IMR-90 (cell line): ENCODE data around the gene HHIP. TPM values are rescaled to one million over a fixed set of nuclear protein-coding genes. Genes with fewer than 3 reads are reported as not detected.
A peak's percentile ranks its signal among the peaks of the same experiment; 100 is the strongest.

Experiments used
- ATAC-seq: fragments of 200-7000 bp; cut with Tn5 transposase; 2 replicates; pipeline ENCODE4 v1.9.1; 2020; ENCODE audit warnings: low read depth, mild to moderate bottlenecking, moderate library complexity
- BruUV-seq: library from RNA; stranded (reverse); fragments of 400-500 nt; replicated peaks from 2 replicates; lab custom pipeline; 2021; lab: Mats Ljungman, UMichigan
- CTCF ChIA-PET: fragments of 300-600 bp; formaldehyde crosslinking; extraction: SDS; loops from one replicate; lab custom pipeline; 2021; ENCODE audit warnings: antibody characterized with exemption; lab: Yijun Ruan, JAX
- POLR2A ChIA-PET: fragments of 300-600 bp; sonication (Branson Sonifier 250); formaldehyde crosslinking; loops from one replicate; lab custom pipeline; 2022; ENCODE audit warnings: antibody characterized with exemption; ENCODE audit not compliant: unreplicated experiment; lab: Charles Lee
- DNase-seq: peaks from one replicate; pipeline ENCODE4 v3.0.0; 2013
- H2AFZ ChIP-seq: replicated peaks from 2 replicates; pipeline ENCODE3; 2013; ENCODE audit warnings: low read length, mild to moderate bottlenecking; ENCODE audit not compliant: poor library complexity
- H2AK5ac ChIP-seq: 2 replicates; pipeline ENCODE4 v1.6.1; 2013; ENCODE audit warnings: low read depth, low read length, inconsistent platforms
- H2AK9ac ChIP-seq: replicated peaks from 2 replicates; pipeline ENCODE3; 2013; ENCODE audit warnings: mild to moderate bottlenecking, low read depth, low read length, moderate library complexity; ENCODE audit not compliant: poor library complexity
- H2BK120ac ChIP-seq: 2 replicates; pipeline ENCODE4 v1.6.1; 2013; ENCODE audit warnings: low read depth, low read length, inconsistent platforms
- H2BK15ac ChIP-seq: 3 replicates; pipeline ENCODE4 v1.6.1; 2013; ENCODE audit warnings: low read depth, low read length, inconsistent platforms
- H2BK20ac ChIP-seq: 2 replicates; pipeline ENCODE4 v1.6.1; 2013; ENCODE audit warnings: low read depth, mild to moderate bottlenecking, inconsistent platforms, low read length, moderate library complexity
- H2BK5ac ChIP-seq: 2 replicates; pipeline ENCODE4 v1.6.1; 2013; ENCODE audit warnings: mild to moderate bottlenecking, low read depth, low read length, inconsistent platforms; ENCODE audit not compliant: poor library complexity, severe bottlenecking
- H3K14ac ChIP-seq: replicated peaks from 2 replicates; pipeline ENCODE4 v1.6.1; 2013; ENCODE audit warnings: low read depth, low read length, inconsistent platforms
- H3K18ac ChIP-seq: 2 replicates; pipeline ENCODE4 v1.6.1; 2013; ENCODE audit warnings: low read depth, low read length, control low read depth
- H3K23ac ChIP-seq: 2 replicates; pipeline ENCODE4 v1.6.1; 2013; ENCODE audit warnings: low read depth, low read length, inconsistent platforms
- H3K27ac ChIP-seq: 2 replicates; pipeline ENCODE4 v1.5.1; 2013; ENCODE audit warnings: mild to moderate bottlenecking, control low read depth, low read length; ENCODE audit not compliant: insufficient read depth
- H3K27me3 ChIP-seq: 2 replicates; pipeline ENCODE4 v1.6.1; 2013; ENCODE audit warnings: low read length; ENCODE audit not compliant: control insufficient read depth, insufficient read depth
- H3K36me3 ChIP-seq: 2 replicates; pipeline ENCODE4 v1.6.1; 2013; ENCODE audit warnings: low read length, mixed read lengths; ENCODE audit not compliant: control insufficient read depth, insufficient read depth
- H3K4ac ChIP-seq: 2 replicates; pipeline ENCODE4 v1.6.1; 2013; ENCODE audit warnings: low read depth, low read length, inconsistent platforms
- H3K4me1 ChIP-seq: 2 replicates; pipeline ENCODE4 v1.6.1; 2013; ENCODE audit warnings: low read length, mixed read lengths; ENCODE audit not compliant: control insufficient read depth, insufficient read depth
- H3K4me2 ChIP-seq: 2 replicates; pipeline ENCODE4 v1.6.1; 2013; ENCODE audit warnings: low read depth, mild to moderate bottlenecking, control low read depth, low read length, moderate library complexity
- H3K4me3 ChIP-seq: 2 replicates; pipeline ENCODE4 v1.5.1; 2013; ENCODE audit warnings: low read depth, mild to moderate bottlenecking, control low read depth, low read length, moderate library complexity; ENCODE audit not compliant: insufficient read depth
- H3K56ac ChIP-seq: 2 replicates; pipeline ENCODE4 v1.6.1; 2013; ENCODE audit warnings: low read length, inconsistent platforms; ENCODE audit not compliant: insufficient read depth; ENCODE audit errors: extremely low read depth
- H3K79me1 ChIP-seq, 2 experiments: 2 replicates each; pipeline ENCODE4 v1.6.1; 2013; ENCODE audit warnings: low read length in 2 of 2, inconsistent platforms in 1 of 2, low read depth in 1 of 2
- H3K9ac ChIP-seq: 2 replicates; pipeline ENCODE4 v1.6.1; 2013; ENCODE audit warnings: low read depth, low read length, control low read depth
- H3K9me1 ChIP-seq: 2 replicates; pipeline ENCODE4 v1.6.1; 2013; ENCODE audit warnings: low read length, inconsistent platforms; ENCODE audit not compliant: insufficient read depth
- H3K9me3 ChIP-seq: 2 replicates; pipeline ENCODE4 v1.6.1; 2013; ENCODE audit warnings: low read length; ENCODE audit not compliant: control insufficient read depth, insufficient read depth
- H4K20me1 ChIP-seq: 2 replicates; pipeline ENCODE4 v1.6.1; 2013; ENCODE audit warnings: low read length, inconsistent platforms; ENCODE audit not compliant: insufficient read depth
- H4K5ac ChIP-seq: 2 replicates; pipeline ENCODE4 v1.6.1; 2013; ENCODE audit warnings: mild to moderate bottlenecking, low read depth, low read length, control low read depth
- H4K8ac ChIP-seq, 2 experiments: 2 replicates each; pipeline ENCODE4 v1.6.1; 2013; ENCODE audit warnings: low read depth in 2 of 2, low read length in 2 of 2, control low read depth in 1 of 2, inconsistent platforms in 1 of 2
- H4K91ac ChIP-seq: 2 replicates; pipeline ENCODE4 v1.6.1; 2013; ENCODE audit warnings: low read depth, low read length, inconsistent platforms; ENCODE audit not compliant: insufficient read depth
- BHLHE40 ChIP-seq: fragments of 150-350 bp; IDR thresholded peaks from 2 replicates; pipeline ENCODE4 v1.6.1; 2016; ENCODE audit warnings: mild to moderate bottlenecking, low read depth, low read length
- MAZ ChIP-seq: IDR thresholded peaks from 2 replicates; pipeline ENCODE4 v1.6.1; 2012; ENCODE audit warnings: low read depth, mild to moderate bottlenecking, low read length, improper control_type of control experiment, moderate library complexity, borderline replicate concordance
- WGBS, 2 experiments: methylation state at CpG; one replicate each; pipeline versions ENCODE4 v1.1.5 to v1.1.7; 2013; ENCODE audit warnings: missing lambda C conversion rate in 2 of 2; ENCODE audit not compliant: insufficient read length in 1 of 2; ENCODE audit errors: extremely low coverage in 2 of 2; 5-methylcytosine and 5-hydroxymethylcytosine counted together
- dilution Hi-C: fragments of 300-500 bp; cut with HindIII; formaldehyde crosslinking; loops from one replicate; pipeline ENCODE4 v1.14.3; 2018; ENCODE audit warnings: low sequenced_read_pairs; ENCODE audit not compliant: unreplicated experiment
- in situ Hi-C: fragments of 300-500 bp; cut with MboI; formaldehyde crosslinking; loops from 3 replicates; pipeline ENCODE4 v1.14.3; 2019; ENCODE audit warnings: low sequenced_read_pairs, inconsistent platforms, mixed read lengths
- intact Hi-C: fragments of 100-400 bp; cut with micrococcal nuclease; formaldehyde crosslinking; loops from 2 replicates; pipeline ENCODE4 v1.10.0; 2022
- polyA plus RNA-seq, 3 experiments: library from polyadenylated mRNA; depleted of rRNA; stranded (reverse); fragments of >200 nt; gene quantifications; 2 replicates each; pipeline ENCODE4 v1.2.3, GENCODE V29; 2012; ENCODE audit warnings: low replicate concordance in 1 of 3
- total RNA-seq: library from RNA; depleted of rRNA; stranded (reverse); fragments of >200 nt; gene quantifications from 2 replicates; pipeline ENCODE4 v1.2.3, GENCODE V29; 2012

Gene HHIP
- total and polyA plus RNA-seq, 2 of the 4 experiments (the other 2 are of a cell fraction) = 6.6 to 9.6 TPM

GRCh38 chr4:144649646-144650045 is 3.7 kb downstream of the HHIP start:
- Histone ChIP-seq H2BK15ac (no peak overlapping the region), H4K91ac (no peak overlapping the region), H3K4ac (no peak overlapping the region), H3K36me3 (no peaks in the 10 kb centered on the region), H2AK5ac (no peak overlapping the region), H2AFZ (no peak overlapping the region), H2BK20ac (no peak overlapping the region), H3K9me1 (peaks cover 1% of the 10 kb centered on the region; the same call in 1 of the 2 replicates), H2BK120ac (no peak overlapping the region), H3K4me3 (no peak overlapping the region), H3K4me1 (peaks cover 7% of the 10 kb centered on the region), H3K27me3 (no peaks in the 10 kb centered on the region), H3K18ac (no peak overlapping the region), H3K9ac (no peak overlapping the region), H3K27ac (no peak overlapping the region), H3K79me1 (peaks cover 16 to 19% of the 10 kb centered on the region in 2 experiments), H2BK5ac (no peak overlapping the region), H3K56ac (no peak overlapping the region), H4K20me1 (no peaks in the 10 kb centered on the region), H4K5ac (no peak overlapping the region), H3K23ac (peak overlapping the region; percentile 1; the same call in 1 of the 2 replicates), H3K14ac (no peak overlapping the region), H3K4me2 (no peak overlapping the region; the same call in 1 of the 2 replicates), H3K9me3 (no peaks in the 10 kb centered on the region), H4K8ac (no peak overlapping the region), H2AK9ac (no peak overlapping the region)
- no CpG with 5 or more reads among the region's 1 CpG for WGBS, 2 experiments
- in situ Hi-C loops = no loop called here
- no TSS peak for BruUV-seq
- TF ChIP-seq MAZ (no peak), BHLHE40 (no peak)
- CTCF ChIA-PET = no interaction called here
- ATAC-seq = no peak
- no peak for DNase-seq
- dilution Hi-C loops = no loop called here
- intact Hi-C loops = loop anchor here (10.0 kb wide), 1 partner anchor 445 kb away; the partner anchor contains the start of genes ABCE1 and ANAPC10
- POLR2A ChIA-PET = no interaction called here
